Transverse colon (tissue), 3 donors: ENCODE data around the gene CDK1.
"Not testable (repeated sequence)": the region's sequence is repeated elsewhere in the genome, so short reads cannot be mapped to it uniquely, and the experiment has no call there.

ENCODE experiments used
- CTCF ChIP-seq, 5 experiments: fragments of 200-600 bp in 3 of 5; fragments of 450-650 bp in 2 of 5; sonication (generic) in 3 of 5; IDR thresholded peaks; 1 replicate in 2 of 5; 2 replicates in 3 of 5; pipeline ENCODE4 v1.5.1; 2016 to 2017; ENCODE audit warnings: antibody characterized with exemption in 5 of 5, inconsistent platforms in 3 of 5, mild to moderate bottlenecking in 2 of 5, moderate library complexity in 1 of 5
- POLR2A ChIP-seq: fragments of 450-650 bp; IDR thresholded peaks from one replicate; pipeline ENCODE4 v1.6.1; 2016; ENCODE audit warnings: antibody characterized with exemption, mild to moderate bottlenecking, moderate library complexity

- TF ChIP-seq POLR2A; CTCF (IDR thresholded peaks at IDR 0.05): not testable (repeated sequence)
Measured at GRCh38 chr10:60841227-60841626, 62.9 kb downstream of the CDK1 start.
